Measurements from ENCODE around the gene THAP5.

- TF ChIP-seq CTCF (conservative IDR thresholded peaks at IDR 0.05; ENCODE audit: low read length) (no peak), EZH2phosphoT487 (IDR thresholded peaks at IDR 0.05; ENCODE audit: borderline replicate concordance, low read depth, low read length) (no peak)
Measured at GRCh38 chr7:108590606-108591005, 21.1 kb upstream of the THAP5 start.
